SU-DHL-6 (cell line): ENCODE results near the gene PPP1R14C.

Experiments used
- H2AFZ ChIP-seq: fragments of 200-600 bp; sonication (generic); 2 replicates; pipeline ENCODE4 v1.6.1; 2014; ENCODE audit warnings: low read depth, mild to moderate bottlenecking, moderate library complexity, mixed read lengths, antibody characterized with exemption, low read length; ENCODE audit not compliant: severe bottlenecking
- H3F3A ChIP-seq: fragments of 200-600 bp; shearing (Covaris generic); 2 replicates; pipeline ENCODE4 v1.6.0; 2016; ENCODE audit warnings: antibody characterized with exemption, mild to moderate bottlenecking; ENCODE audit not compliant: insufficient read depth
- H3K27ac ChIP-seq: fragments of 200-600 bp; sonication (generic); 2 replicates; pipeline ENCODE4 v1.5.1; 2016; ENCODE audit warnings: low read depth, mild to moderate bottlenecking, low read length, moderate library complexity, mixed read lengths
- H3K27me3 ChIP-seq: fragments of 200-600 bp; sonication (generic), shearing (Covaris generic); 2 replicates; pipeline ENCODE4 v1.6.0; 2014; ENCODE audit warnings: mild to moderate bottlenecking, low read length
- H3K36me3 ChIP-seq: fragments of 200-600 bp; sonication (generic); 2 replicates; pipeline ENCODE4 v1.6.1; 2014; ENCODE audit warnings: mild to moderate bottlenecking, low read length, mixed read lengths
- H3K4me2 ChIP-seq: fragments of 300-600, 200-600 bp; shearing (Covaris generic), sonication (generic); 2 replicates; pipeline ENCODE4 v1.6.0; 2014; ENCODE audit warnings: low read length, low read depth, mild to moderate bottlenecking; ENCODE audit not compliant: poor library complexity, severe bottlenecking
- H3K4me3 ChIP-seq: fragments of 200-600 bp; sonication (generic); 2 replicates; pipeline ENCODE4 v1.5.1; 2014; ENCODE audit warnings: antibody characterized with exemption, low read length, mild to moderate bottlenecking, mixed read lengths; ENCODE audit not compliant: insufficient read depth, poor library complexity, severe bottlenecking
- H3K79me2 ChIP-seq: fragments of 200-600 bp; sonication (generic); 2 replicates; pipeline ENCODE4 v1.6.1; 2014; ENCODE audit warnings: mild to moderate bottlenecking, low read length, moderate library complexity; ENCODE audit not compliant: insufficient read depth
- H3K9ac ChIP-seq: fragments of 200-600 bp; sonication (generic); 2 replicates; pipeline ENCODE4 v1.7.0; 2014; ENCODE audit warnings: mild to moderate bottlenecking, low read length
- H3K9me2 ChIP-seq: fragments of 200-600 bp; sonication (generic); replicated peaks from 2 replicates; pipeline ENCODE4 v1.6.1; 2014; ENCODE audit warnings: low read length; ENCODE audit not compliant: insufficient read depth
- H3K9me3 ChIP-seq: fragments of 200-600 bp; sonication (generic); 2 replicates; pipeline ENCODE4 v1.6.1; 2014; ENCODE audit warnings: low read length, mixed read lengths; ENCODE audit not compliant: insufficient read depth
- H4K20me1 ChIP-seq: fragments of 200-600 bp; sonication (generic); 2 replicates; pipeline ENCODE4 v1.6.1; 2014; ENCODE audit warnings: low read depth, mild to moderate bottlenecking, antibody characterized with exemption, low read length, moderate library complexity, mixed read lengths
- EZH2phosphoT487 ChIP-seq: fragments of 200-600 bp; sonication (generic), shearing (Covaris generic); conservative IDR thresholded peaks from 2 replicates; pipeline ENCODE4 v1.6.1; 2018; ENCODE audit warnings: mild to moderate bottlenecking, antibody characterized with exemption, low read length, moderate library complexity, mixed read lengths
- TF ChIP-seq, protein P1 (sequence below): fragments of 200-600 bp; sonication (generic); IDR thresholded peaks from one replicate; pipeline ENCODE4 v1.5.1; 2017; ENCODE audit warnings: antibody characterized with exemption, mild to moderate bottlenecking, low read length, moderate library complexity; ENCODE audit not compliant: insufficient read depth, poor library complexity, severe bottlenecking

PPP1R14C gene

DNA sequence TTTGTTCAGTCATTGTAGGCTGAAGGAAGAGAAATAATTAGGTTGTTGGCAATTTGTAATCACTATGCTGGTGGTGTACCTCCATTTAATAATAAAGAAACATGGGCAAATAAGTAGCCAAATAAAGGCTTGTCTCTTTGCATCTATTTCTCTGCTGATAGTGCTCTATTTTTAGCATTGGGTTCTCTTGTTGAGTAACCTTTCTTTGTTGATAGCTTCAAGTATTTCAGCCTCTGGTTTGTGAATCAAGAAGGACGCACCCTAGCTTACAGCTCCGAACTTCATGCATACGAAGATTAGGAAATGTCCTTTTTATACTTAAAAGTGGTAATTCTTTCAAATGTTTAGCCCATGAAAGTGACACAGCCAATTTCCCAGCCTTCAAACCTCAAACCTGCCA lies 2.6 kb downstream of the PPP1R14C start:
- Histone ChIP-seq H3K4me3 (no peak overlapping the region), H3K27me3 (no peaks in the 10 kb centered on the region), H4K20me1 (no peaks in the 10 kb centered on the region), H3K27ac (no peak overlapping the region), H3K4me2 (no peak overlapping the region), H2AFZ (no peak overlapping the region), H3K36me3 (no peaks in the 10 kb centered on the region), H3K9me2 (no peaks in the 10 kb centered on the region), H3K9ac (no peak overlapping the region), H3K79me2 (no peaks in the 10 kb centered on the region), H3K9me3 (no peaks in the 10 kb centered on the region), H3F3A (peaks cover 7% of the 10 kb centered on the region; the same call in 1 of the 2 replicates)
- TF ChIP-seq EZH2phosphoT487 = no peak
- TF ChIP-seq, protein P1, sequence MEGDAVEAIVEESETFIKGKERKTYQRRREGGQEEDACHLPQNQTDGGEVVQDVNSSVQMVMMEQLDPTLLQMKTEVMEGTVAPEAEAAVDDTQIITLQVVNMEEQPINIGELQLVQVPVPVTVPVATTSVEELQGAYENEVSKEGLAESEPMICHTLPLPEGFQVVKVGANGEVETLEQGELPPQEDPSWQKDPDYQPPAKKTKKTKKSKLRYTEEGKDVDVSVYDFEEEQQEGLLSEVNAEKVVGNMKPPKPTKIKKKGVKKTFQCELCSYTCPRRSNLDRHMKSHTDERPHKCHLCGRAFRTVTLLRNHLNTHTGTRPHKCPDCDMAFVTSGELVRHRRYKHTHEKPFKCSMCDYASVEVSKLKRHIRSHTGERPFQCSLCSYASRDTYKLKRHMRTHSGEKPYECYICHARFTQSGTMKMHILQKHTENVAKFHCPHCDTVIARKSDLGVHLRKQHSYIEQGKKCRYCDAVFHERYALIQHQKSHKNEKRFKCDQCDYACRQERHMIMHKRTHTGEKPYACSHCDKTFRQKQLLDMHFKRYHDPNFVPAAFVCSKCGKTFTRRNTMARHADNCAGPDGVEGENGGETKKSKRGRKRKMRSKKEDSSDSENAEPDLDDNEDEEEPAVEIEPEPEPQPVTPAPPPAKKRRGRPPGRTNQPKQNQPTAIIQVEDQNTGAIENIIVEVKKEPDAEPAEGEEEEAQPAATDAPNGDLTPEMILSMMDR = no peak

DNA sequence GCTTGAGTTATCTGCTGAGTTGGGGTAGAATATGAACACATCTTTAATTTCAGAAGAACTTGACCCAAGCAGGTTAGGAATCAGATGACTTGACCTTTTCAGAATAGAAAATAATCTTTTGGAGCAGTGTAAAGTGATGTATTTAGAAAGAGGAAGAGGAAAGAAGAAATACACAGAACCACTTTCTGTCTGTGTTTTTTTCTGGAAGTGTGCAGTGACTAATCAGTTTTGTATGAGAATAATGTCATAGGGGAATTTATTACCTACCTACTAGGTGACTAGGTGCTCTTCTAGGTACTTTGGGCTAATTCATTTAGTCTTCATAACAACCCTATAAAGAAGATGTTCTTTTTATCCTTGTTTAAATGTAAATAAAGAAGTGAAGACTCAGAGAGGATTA lies 3.0 kb downstream of the PPP1R14C start:
- Histone ChIP-seq H3K4me2 (no peak overlapping the region), H2AFZ (no peak overlapping the region), H3K9me3 (no peaks in the 10 kb centered on the region), H3K27ac (no peak overlapping the region), H3F3A (peaks cover 7% of the 10 kb centered on the region; the same call in 1 of the 2 replicates), H3K9ac (no peak overlapping the region), H3K79me2 (no peaks in the 10 kb centered on the region), H3K9me2 (no peaks in the 10 kb centered on the region), H3K4me3 (no peak overlapping the region), H3K27me3 (no peaks in the 10 kb centered on the region), H3K36me3 (no peaks in the 10 kb centered on the region), H4K20me1 (no peaks in the 10 kb centered on the region)
- TF ChIP-seq EZH2phosphoT487 = no peak
- TF ChIP-seq, protein P1 = no peak

- Histone ChIP-seq H4K20me1 (no peaks in the 10 kb centered on the region), H3F3A (peaks cover 7% of the 10 kb centered on the region; the same call in 1 of the 2 replicates), H3K27ac (no peak overlapping the region), H3K9me2 (no peaks in the 10 kb centered on the region), H3K27me3 (no peaks in the 10 kb centered on the region), H3K36me3 (no peaks in the 10 kb centered on the region), H3K9ac (no peak overlapping the region), H3K4me2 (no peak overlapping the region), H3K4me3 (no peak overlapping the region), H2AFZ (no peak overlapping the region), H3K9me3 (no peaks in the 10 kb centered on the region), H3K79me2 (no peaks in the 10 kb centered on the region)
- no peak for TF ChIP-seq EZH2phosphoT487
- TF ChIP-seq, protein P1 = no peak
Measured at GRCh38 chr6:150146436-150146835, 3.6 kb downstream of the PPP1R14C start.

DNA sequence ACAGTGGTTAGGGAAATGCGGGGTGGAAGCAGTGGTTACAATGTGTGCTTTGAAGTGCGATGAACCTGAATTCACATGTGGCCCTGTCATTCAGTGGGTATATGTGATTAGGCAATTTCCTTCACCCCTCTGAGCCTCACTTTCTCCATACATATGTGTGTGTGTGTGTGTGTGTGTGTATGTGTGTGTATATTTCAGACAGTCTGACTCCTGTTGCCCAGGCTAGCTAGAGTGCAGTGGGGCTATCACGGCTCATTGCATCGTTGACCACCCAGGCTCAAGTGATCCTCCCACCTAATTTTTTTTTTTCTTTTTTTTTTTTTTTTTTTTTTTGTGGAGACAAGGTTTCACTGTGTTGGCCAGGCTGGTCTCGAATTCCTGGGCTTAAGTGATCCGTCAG lies 6.3 kb downstream of the PPP1R14C start:
- no peaks in the 10 kb centered on the region for H3K9me2 ChIP-seq
- H3K4me2 ChIP-seq = no peak overlapping the region
- H3K27ac ChIP-seq = no peak overlapping the region
- no peaks in the 10 kb centered on the region for H3K79me2 ChIP-seq
- no peak for TF ChIP-seq EZH2phosphoT487
- TF ChIP-seq, protein P1 = no peak
- H3F3A ChIP-seq = peaks cover 7% of the 10 kb centered on the region; the same call in 1 of the 2 replicates
- no peaks in the 10 kb centered on the region for H3K36me3 ChIP-seq
- no peaks in the 10 kb centered on the region for H3K9me3 ChIP-seq
- H3K9ac ChIP-seq = no peak overlapping the region
- H4K20me1 ChIP-seq = no peaks in the 10 kb centered on the region
- no peaks in the 10 kb centered on the region for H3K27me3 ChIP-seq
- H2AFZ ChIP-seq = no peak overlapping the region
- H3K4me3 ChIP-seq = no peak overlapping the region
